GM12864 (cell line): ENCODE data around the gene HK3.

Experiments used
- DNase-seq: peaks from one replicate; pipeline ENCODE4 v3.0.0-alpha.2; 2011; ENCODE audit warnings: low read depth
- H3K4me3 ChIP-seq: 2 replicates; pipeline ENCODE4 v1.5.1; 2011; ENCODE audit warnings: mild to moderate bottlenecking, low read depth, low read length, control low read depth
- CTCF ChIP-seq: IDR thresholded peaks from 2 replicates; pipeline ENCODE4 v1.5.1; 2011; ENCODE audit warnings: low read depth, mild to moderate bottlenecking, moderate library complexity, low read length, control low read depth, inconsistent platforms; ENCODE audit errors: missing control alignments

The HK3 gene

GRCh38 chr5:176833286-176833685, 65.9 kb downstream of the HK3 start:
- H3K4me3 ChIP-seq: no peak overlapping the region
- no peak for TF ChIP-seq CTCF
- DNase-seq: no peak

- no peak for TF ChIP-seq CTCF
- no peak overlapping the region for H3K4me3 ChIP-seq
- no peak for DNase-seq
These were observed 67.0 kb downstream of the HK3 start for GRCh38 chr5:176832162-176832561.

- no peak overlapping the region for H3K4me3 ChIP-seq
- TF ChIP-seq CTCF: no peak
- no peak for DNase-seq
These were observed 67.7 kb downstream of the HK3 start for GRCh38 chr5:176831425-176831824.

GRCh38 chr5:176830995-176831423, 68.1 kb downstream of the HK3 start:
- H3K4me3 ChIP-seq: no peak overlapping the region
- no peak for DNase-seq
- TF ChIP-seq CTCF: no peak
